Stimulated activated CD4-positive, alpha-beta T cell treated with anti-CD3 and anti-CD28 coated beads, Interleukin-4, amount 100 ng/mL, for 24 hours (primary cell): ENCODE results near the gene EXD3.

Experiments used
- DNase-seq: peaks from one replicate; pipeline ENCODE4 v3.0.0-alpha.2; 2020

Gene EXD3

DNA sequence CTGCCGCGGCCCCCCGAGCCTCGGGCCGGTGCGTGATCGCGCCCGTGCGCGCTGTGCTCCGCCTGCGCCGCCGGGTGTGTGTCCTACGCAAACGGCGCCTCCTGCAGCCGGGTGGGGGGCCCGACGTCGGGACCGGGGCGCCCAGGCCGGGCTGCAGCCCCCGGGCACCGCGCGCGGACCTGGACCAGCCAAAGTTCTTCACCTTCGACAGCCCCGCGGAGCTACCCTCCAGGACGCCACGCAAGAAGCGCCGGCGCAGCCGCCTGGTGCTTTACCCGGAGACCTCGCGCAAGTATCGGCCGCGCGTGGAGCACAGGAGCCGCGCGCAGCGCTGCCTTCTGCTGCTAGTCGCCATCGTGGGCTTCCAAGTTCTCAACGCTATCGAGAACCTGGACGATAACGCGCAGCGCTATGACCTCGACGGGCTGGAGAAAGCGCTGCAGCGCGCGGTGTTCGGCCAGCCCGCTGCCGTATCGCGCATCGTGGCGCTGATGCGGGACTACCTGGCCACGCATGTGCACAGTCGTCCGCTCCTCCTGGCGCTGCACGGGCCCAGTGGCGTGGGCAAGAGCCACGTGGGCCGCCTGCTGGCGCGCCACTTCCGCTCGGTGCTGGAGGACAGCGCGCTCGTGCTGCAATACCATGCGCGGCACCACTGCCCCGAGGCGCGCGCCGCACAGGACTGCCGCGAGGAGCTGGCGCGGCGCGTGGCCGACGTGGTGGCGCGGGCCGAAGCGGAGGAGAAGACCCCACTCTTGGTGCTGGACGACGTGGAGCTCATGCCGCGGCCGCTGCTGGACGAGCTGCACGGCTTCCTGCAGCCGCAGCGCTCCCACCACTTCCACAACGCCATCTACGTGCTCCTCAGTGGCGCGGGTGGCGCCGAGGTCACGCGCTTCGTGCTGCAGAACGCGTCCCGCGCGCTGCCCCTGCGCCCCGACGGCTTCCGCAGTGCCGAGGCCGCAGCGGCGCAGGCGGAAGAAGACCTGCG is 143.9 kb downstream of the EXD3 start:
- DNase-seq, result no peak

DNA sequence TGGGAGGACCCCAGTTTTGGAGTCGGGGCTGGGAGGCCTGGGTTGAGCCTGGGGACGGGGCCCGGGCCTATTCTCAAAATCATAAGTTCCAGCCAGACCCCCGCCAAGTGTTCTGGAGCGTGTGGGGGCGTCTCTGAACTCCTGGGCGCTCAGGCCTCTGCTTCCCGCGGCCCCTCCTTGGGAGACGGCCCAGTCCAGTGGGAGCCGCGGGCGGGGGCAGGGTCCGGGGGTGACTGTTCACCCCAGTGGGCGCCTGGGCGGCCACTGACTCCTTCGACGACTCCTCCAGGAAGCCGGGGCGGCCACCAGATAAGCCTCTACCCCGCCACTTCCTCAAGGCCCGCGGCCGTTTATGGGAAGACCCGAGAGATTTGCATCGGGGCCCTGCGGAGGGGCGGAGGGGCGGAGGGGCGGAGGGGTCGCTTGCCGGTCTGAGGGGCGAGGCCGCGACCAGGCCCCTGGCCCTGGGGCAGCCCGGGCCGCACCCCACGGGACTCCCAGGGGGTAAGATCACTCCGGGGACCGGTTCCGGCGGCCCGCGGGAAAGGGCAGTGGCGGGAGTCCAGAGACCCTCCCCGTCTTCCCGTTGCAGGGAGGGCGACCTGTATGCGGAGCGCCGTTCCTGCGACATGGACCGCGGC is 144.8 kb downstream of the EXD3 start:
- DNase-seq, result no peak

DNA sequence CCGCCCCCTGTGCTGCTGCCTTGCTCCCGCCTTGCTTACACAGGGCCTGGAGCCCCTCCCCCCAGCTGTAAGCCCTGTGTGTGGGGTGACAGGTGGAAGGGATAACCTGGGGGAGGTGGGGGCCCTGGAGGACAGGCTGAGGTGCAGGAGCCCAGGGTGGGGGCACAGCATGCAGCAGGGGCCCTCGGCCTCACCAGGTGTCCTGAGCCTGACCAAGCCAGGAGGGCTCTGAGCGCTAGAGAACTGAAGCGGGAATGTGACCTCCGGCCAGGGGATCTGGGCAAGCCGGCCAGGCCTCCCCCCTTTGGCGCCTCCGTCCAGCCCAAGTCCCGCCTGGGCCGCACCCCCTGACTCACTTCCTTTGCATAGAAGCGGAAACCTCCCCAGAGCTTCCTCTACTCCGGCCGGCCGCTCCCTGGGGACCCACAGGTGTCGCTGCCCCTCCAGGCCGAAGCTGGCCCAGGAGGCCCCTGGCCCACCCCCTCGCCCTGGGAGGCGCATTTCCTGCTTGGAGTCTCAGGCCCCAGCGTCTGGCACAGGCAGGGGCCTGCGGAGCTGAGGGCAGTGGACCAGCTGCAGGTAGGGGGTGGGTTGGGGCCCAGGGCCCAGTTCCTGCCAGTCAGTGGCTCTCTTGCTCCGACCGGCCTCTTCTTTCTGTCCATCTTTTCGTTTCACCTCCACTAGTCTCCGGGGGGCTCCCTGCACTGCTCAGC is 145.5 kb downstream of the EXD3 start, which contains the start of gene TOR4A:
TOR4A (plus strand) TSS at position 398 of the 713 bp plus-strand sequence. CDS start 964 bp downstream, outside the sequence.
- DNase-seq, result no peak

GRCh38 chr9:137276473-137277328 is 146.3 kb downstream of the EXD3 start:
- no peak for DNase-seq

DNA sequence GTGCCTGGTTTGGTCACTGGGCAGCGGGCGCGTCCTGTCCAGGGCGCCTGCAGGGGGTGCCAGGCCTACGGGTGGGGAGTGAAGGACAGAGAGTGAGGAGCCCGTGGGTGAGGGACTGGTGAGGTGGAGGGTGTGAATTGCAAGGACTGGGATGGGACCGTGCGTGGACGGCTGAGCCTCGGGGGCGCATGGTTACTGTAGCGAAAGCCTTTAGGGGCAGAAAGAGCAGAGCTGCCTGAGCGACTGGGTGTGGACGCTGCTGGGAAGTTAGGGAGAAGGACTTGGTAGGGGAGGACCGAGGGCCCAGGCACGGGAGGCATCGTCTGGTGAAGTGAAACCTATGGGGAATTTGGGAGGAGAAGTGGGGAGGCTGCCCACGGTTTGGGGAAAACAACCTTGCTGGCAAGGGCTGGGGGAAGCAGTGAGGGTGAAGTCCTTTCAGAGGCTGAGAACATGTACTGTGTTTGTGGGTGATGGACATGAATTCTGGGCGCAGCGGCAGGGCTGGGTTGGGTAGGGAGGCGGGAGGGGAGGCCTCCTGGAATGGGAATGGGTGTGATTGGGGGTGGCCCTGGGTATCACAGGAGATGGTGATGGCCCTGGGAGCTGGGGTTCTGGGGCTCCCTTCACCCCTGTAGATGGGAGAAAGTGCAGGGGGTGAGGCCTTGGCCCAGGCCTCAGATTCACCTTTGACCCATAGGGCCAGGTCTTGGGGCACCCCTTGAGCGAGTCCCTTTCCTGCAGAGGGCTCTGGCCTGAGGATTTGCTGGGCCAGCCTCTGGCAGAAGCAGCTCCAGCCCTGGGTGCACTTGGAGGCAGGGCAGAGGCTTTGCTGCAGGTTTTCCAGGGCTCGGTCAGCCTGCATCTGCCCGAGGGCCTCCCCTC is 147.1 kb downstream of the EXD3 start:
- no peak for DNase-seq

DNA sequence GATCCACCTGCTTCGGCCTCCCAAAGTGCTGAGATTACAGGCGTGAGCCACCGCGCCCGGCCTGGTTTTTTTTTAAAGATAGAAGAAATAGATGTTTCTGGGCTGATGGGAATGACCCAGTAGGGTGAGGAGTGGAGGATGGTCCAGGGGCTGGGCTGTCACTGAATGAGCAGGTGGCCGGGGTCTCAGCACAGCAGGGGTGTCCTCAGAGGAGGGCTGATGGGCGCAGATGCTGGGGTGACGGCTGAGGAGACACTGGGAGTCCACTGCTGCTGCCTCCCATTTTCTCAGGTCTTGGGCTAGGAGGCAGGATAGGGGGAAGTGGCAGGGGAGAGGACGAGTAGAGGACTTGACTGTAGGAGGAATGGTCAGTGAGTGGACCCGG is 147.8 kb downstream of the EXD3 start:
- DNase-seq, result no peak

DNA sequence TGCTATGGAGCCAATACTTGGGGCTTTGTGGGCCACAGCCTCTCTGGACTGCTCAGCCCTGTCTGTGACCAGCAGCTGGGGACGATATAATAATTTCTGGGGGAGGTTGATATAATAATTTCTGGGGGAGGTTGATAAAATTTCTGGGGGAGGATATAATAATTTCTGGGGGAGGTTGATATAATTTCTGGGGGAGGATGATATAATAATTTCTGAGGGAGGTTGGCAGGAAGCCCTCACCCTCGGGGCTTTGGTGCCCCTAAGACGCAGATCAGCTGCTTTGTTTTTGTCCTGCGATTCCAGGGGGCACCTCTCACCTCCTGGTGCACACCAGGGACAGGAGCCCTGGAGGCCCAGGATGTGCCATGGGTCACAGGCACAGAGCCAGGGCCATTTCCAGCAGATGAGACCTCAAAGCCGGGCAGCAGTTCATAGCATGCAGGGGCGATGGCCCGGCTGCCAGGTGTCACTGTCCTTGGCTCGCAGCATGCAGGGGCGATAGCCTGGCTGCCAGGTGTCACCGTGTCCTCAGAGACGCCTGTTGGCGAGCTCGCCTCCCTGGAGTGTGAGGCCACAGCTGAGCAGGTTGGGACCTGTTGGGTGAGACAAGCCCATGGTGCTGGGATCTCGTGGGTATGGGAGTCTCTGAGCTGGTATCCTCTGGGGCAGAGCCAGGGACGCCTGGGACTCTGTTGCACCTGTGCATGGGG is 149.2 kb downstream of the EXD3 start:
- DNase-seq, result no peak

GRCh38 chr9:137273095-137273490 is 149.9 kb downstream of the EXD3 start:
- no peak for DNase-seq

- DNase-seq, result no peak
Measured at GRCh38 chr9:137272241-137273094, 150.5 kb downstream of the EXD3 start.

GRCh38 chr9:137271696-137272076 is 151.3 kb downstream of the EXD3 start:
- no peak for DNase-seq

DNA sequence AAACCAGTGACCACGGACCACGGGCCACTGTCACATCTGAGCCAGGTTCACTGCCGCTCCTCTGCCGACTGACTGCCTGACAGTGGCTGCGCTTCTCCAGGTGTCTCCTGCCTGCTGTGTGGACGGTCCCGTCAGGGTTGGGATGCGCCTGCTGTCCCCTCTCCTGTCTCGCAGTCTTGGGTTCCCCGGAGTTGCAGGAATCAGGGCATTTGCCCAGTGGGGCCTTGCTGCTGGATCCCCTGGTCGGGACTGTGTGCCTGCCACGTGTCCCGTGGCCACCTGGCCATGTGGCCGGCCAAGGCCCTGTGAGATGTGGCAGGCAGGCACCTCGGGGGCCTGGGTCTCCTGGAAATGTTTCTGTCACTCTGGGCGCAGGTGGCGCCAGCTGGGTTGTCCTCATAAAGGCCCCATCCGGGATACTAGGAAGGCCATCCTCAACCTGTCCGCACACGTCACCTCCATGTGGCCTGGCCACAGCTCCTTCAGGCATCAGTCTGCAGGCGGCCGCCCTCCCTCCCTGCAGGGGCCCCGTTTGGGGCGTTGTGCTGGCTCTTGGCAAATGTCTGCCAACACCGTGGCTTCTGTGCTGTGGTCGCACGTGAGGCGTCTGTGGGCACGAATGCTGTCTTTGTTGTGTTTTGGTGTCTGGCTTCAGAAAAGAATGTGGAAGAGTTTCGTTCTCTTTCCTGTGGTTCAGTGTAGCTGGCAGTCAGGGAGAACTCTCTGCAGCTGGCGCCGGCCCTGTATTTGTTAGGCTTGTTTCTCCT is 151.8 kb downstream of the EXD3 start:
- no peak for DNase-seq

- DNase-seq, result no peak
Measured at GRCh38 chr9:137269231-137269772, 153.7 kb downstream of the EXD3 start.

DNA sequence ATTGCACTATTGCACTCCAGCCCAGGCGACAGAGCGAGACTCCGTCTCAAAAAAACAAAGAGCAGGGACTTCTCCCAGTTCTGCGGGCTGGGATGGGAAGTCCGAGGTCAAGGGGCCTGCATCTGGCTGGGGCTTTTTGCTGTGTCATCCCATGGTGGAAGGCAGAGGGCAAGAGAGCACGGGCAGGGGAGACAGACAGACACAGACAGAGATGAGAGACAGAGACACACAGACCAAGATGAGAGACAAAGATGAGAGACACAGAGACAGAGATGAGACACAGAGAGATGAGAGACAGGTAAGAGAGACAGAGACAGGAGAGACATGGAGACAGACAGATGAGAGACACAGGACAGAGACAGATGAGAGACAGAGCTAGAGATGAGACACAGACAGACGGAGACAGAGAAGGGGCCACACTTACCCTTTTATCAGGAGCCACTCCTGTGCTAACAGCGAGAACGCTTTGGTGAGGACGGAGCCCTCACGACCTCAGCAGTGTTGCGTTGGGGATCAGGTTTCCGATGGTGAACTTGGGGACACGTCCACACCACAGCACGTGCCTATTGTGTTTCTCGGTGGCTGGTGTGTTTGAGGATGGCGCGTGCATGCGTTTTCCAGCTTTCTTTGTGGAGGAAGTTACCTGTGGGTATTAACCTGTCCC is 154.3 kb downstream of the EXD3 start:
- no peak for DNase-seq

GRCh38 chr9:137267933-137268355 is 155.0 kb downstream of the EXD3 start:
- DNase-seq, result no peak

DNA sequence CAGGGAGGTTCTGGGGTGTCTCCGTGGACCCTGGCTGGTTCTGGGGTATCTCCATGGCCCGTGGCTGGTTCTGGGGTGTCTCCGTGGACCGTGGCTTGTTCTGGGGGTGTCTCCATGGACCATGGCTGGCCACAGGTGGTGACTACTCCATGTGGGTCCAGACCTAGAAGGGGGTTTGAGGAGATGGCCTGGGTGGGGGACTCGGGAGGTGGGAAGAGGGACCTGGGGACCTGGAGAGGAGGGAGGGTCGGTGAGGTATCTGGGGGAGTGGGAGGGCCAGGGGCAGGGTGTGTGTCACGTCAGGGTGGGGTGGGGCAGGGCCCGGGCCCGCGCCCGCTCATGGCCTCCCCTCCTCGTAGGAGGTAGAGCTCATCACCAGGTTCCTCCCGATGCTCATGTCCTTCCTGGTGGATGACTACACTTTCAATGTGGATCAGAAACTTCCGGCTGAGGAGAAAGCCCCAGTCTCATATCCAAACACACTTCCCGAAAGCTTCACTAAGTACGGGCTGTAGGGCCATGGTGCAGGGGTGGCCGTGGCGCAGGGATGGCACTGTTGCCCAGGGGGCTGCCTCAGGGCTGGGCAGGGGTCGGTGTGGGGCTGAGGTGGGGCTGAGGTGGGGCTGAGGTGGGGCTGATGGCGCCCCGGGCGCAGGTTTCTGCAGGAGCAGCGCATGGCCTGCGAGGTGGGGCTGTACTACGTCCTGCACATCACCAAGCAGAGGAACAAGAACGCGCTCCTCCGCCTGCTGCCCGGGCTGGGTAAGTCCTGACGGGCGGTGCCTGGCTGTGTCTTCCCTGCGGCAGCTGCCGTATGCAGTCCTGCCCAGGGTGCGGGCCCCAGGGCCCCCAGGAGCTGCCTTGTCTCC is 156.1 kb downstream of the EXD3 start:
- DNase-seq, result no peak

- DNase-seq, result no peak
Measured at GRCh38 chr9:137266162-137266527, 156.8 kb downstream of the EXD3 start.
